ENCODE results near the gene MMP25. TPM values are rescaled to one million over a fixed set of nuclear protein-coding genes. Genes with fewer than 3 reads are reported as not detected.

The MMP25 gene
- total and polyA plus RNA-seq, 9 of the 15 experiments (the other 6 are each of a cell fraction or from before 2014, with no cell fraction given): 0.03 to 0.04 TPM; not detected in 7

- no peak for DNase-seq (ENCODE audit: extremely low read depth in 1 of 4, low spot score in 3 of 4)
- in situ Hi-C loops (cut with MboI) (no loop called here), intact Hi-C loops (cut with micrococcal nuclease) (no loop called here)
- H3K4me3 ChIP-seq: no peak overlapping the region
- peaks cover 25 to 63% of the 10 kb centered on the region in 2 experiments; a peak in 4 of 5 replicates for H3K27me3 ChIP-seq (ENCODE audit: control insufficient read depth in 2 of 2, insufficient read depth in 2 of 2, low read length in 2 of 2)
- 22% methylated on average over 6 of the region's 6 CpGs for WGBS (ENCODE audit: insufficient coverage, low coverage, missing lambda C conversion rate)
- ATAC-seq: no peak
- no peaks in the 10 kb centered on the region for H3K36me3 ChIP-seq (ENCODE audit: control insufficient read depth, insufficient read depth, low read length)
- TF ChIP-seq CBX8 (IDR thresholded peaks at IDR 0.05; ENCODE audit: borderline replicate concordance, extremely low read depth, low read depth, low read length, poor library complexity, severe bottlenecking) (peak; percentile 39), ZNF133 (CRISPR knock-in tag; IDR thresholded peaks at IDR 0.05) (no peak), TAL1 (IDR thresholded peaks at IDR 0.05) (no peak), KDM1A (IDR thresholded peaks at IDR 0.05) (no peak), RBBP5 (IDR thresholded peaks at IDR 0.05; ENCODE audit: borderline replicate concordance, insufficient read depth, low read length, poor library complexity, severe bottlenecking) (no peak), CBX2 (IDR thresholded peaks at IDR 0.05; ENCODE audit: insufficient read depth, low read length, poor library complexity, severe bottlenecking) (peak; percentile 87)
- BruUV-seq (replicated peaks): no TSS peak
- CTCF ChIA-PET (ENCODE audit: low intra/inter-chr PET ratio): no interaction called here
- no peaks in the 10 kb centered on the region for H3K9me1 ChIP-seq (ENCODE audit: control insufficient read depth, insufficient read depth, low read length)
- no peaks in the 10 kb centered on the region for H3K9me3 ChIP-seq (replicated peaks; ENCODE audit: control insufficient read depth, insufficient read depth, low read depth, low read length)
- no peaks in the 10 kb centered on the region for H3K79me2 ChIP-seq (ENCODE audit: control insufficient read depth, insufficient read depth, low read length)
- no peak overlapping the region for H3K9ac ChIP-seq (ENCODE audit: insufficient read depth in 1 of 2, low read depth in 2 of 2, low read length in 2 of 2)
- no peak overlapping the region for H3K4me2 ChIP-seq (ENCODE audit: insufficient read depth, low read length)
- H4K20me1 ChIP-seq (replicated peaks; ENCODE audit: control insufficient read depth, insufficient read depth, low read length): no peaks in the 10 kb centered on the region; the same call in 1 of the 2 replicates
- peaks cover 3 to 21% of the 10 kb centered on the region in 2 experiments; a peak in 3 of 5 replicates for H3K4me1 ChIP-seq (replicated peaks in 1 of 2; ENCODE audit: control insufficient read depth in 2 of 2, insufficient read depth in 2 of 2, low read length in 2 of 2)
- POLR2A ChIA-PET: interaction anchor here (1.8 to 2.6 kb wide), 2 partner anchors 10 to 14 kb away, joined by 4 to 7 read pairs; no protein-coding TSS in a partner anchor
- H3K27ac ChIP-seq (ENCODE audit: extremely low read depth, low read depth, low read length): no peak overlapping the region
- no peak overlapping the region for H2AFZ ChIP-seq (ENCODE audit: low read depth, low read length)
- FAIRE-seq: no peak
These were observed 1.7 kb upstream of the MMP25 start for GRCh38 chr16:3044708-3045107.

Measured in K562 (cell line).